Prostate gland (tissue), 2 donors: ENCODE results near the gene PRCC.

ENCODE experiments used
- CTCF ChIP-seq, 4 experiments: fragments of 200-600 bp in 2 of 4; fragments of 450-650 bp in 2 of 4; sonication (generic) in 2 of 4; IDR thresholded peaks; 1 replicate in 3 of 4; 2 replicates in 1 of 4; pipeline ENCODE4 v1.5.1; 2016 to 2019; ENCODE audit warnings: antibody characterized with exemption in 4 of 4, mild to moderate bottlenecking in 2 of 4, moderate library complexity in 2 of 4
- POLR2A ChIP-seq: fragments of 450-650 bp; IDR thresholded peaks from one replicate; pipeline ENCODE4 v1.6.1; 2016; ENCODE audit warnings: antibody characterized with exemption, mild to moderate bottlenecking
- POLR2AphosphoS5 ChIP-seq: sonication (generic); formaldehyde crosslinking; IDR thresholded peaks from one replicate; pipeline ENCODE4 v1.6.1; 2017; ENCODE audit warnings: antibody characterized with exemption

- no peak for TF ChIP-seq POLR2AphosphoS5
- TF ChIP-seq CTCF (IDR thresholded peaks at IDR 0.05), result no peak
- no peak for TF ChIP-seq POLR2A
Observed at GRCh38 chr1:156823210-156823790, 56.0 kb downstream of the PRCC start.
